Lower lobe of right lung (tissue), 2 donors: ENCODE measurements around the gene DCAF8. TPM values are rescaled to one million over a fixed set of nuclear protein-coding genes. Genes with fewer than 3 reads are reported as not detected.
"Not testable (repeated sequence)": the region's sequence is repeated elsewhere in the genome, so short reads cannot be mapped to it uniquely, and the experiment has no call there.

Experiments used
- ATAC-seq, 2 donors: fragments of 200-7000 bp; cut with Tn5 transposase; one replicate each; pipeline ENCODE4 v1.9.1; 2020 to 2022; ENCODE audit warnings: mild to moderate bottlenecking in 2 of 2, moderate library complexity in 2 of 2
- DNase-seq: peaks from one replicate; pipeline ENCODE4 v3.0.0-alpha.2; 2020
- H3K27ac ChIP-seq: fragments of 200-600 bp; one replicate; pipeline ENCODE4 v1.8.0; 2022
- H3K27me3 ChIP-seq: fragments of 200-600 bp; one replicate; pipeline ENCODE4 v1.8.0; 2022; ENCODE audit warnings: low read depth
- H3K36me3 ChIP-seq: fragments of 200-600 bp; one replicate; pipeline ENCODE4 v1.8.0; 2022; ENCODE audit warnings: mild to moderate bottlenecking
- H3K4me1 ChIP-seq: fragments of 200-600 bp; one replicate; pipeline ENCODE4 v1.8.0; 2022
- H3K4me3 ChIP-seq: fragments of 200-600 bp; one replicate; pipeline ENCODE4 v1.8.0; 2022; ENCODE audit warnings: mild to moderate bottlenecking
- H3K9me3 ChIP-seq: fragments of 200-600 bp; one replicate; pipeline ENCODE4 v1.8.0; 2022
- CTCF ChIP-seq: fragments of 200-600 bp; IDR thresholded peaks from one replicate; pipeline ENCODE4 v1.8.0; 2022; ENCODE audit warnings: antibody characterized with exemption, mild to moderate bottlenecking
- intact Hi-C: fragments of 100-400 bp; cut with DNase I; formaldehyde crosslinking; loops from one replicate; pipeline ENCODE4 v1.11.0; 2022
- total RNA-seq: library from RNA; stranded (reverse); fragmentation: NEBNext Ultra II Directional; extraction: Animal tissue kit (Norgen Biotek cat#: 25700); gene quantifications from one replicate; pipeline ENCODE4 v1.2.1, GENCODE V29; 2021
- donor health status: DM: no; HTN: yes; CAD: no; lungs with severe emphysema.

Gene DCAF8
- total RNA-seq, 1 donor from 2014 or later = 114 TPM

- ATAC-seq = no peak
- H3K27ac ChIP-seq = no peak overlapping the region
- no peaks in the 10 kb centered on the region for H3K27me3 ChIP-seq
- peaks cover 99% of the 10 kb centered on the region for H3K36me3 ChIP-seq
- H3K9me3 ChIP-seq = no peaks in the 10 kb centered on the region
- intact Hi-C loops = no loop called here
- no peaks in the 10 kb centered on the region for H3K4me1 ChIP-seq
- TF ChIP-seq CTCF = no peak
- no peak for DNase-seq
- H3K4me3 ChIP-seq = no peak overlapping the region
Measured at GRCh38 chr1:160300173-160300572, 37.8 kb upstream of the DCAF8 start.

DNA sequence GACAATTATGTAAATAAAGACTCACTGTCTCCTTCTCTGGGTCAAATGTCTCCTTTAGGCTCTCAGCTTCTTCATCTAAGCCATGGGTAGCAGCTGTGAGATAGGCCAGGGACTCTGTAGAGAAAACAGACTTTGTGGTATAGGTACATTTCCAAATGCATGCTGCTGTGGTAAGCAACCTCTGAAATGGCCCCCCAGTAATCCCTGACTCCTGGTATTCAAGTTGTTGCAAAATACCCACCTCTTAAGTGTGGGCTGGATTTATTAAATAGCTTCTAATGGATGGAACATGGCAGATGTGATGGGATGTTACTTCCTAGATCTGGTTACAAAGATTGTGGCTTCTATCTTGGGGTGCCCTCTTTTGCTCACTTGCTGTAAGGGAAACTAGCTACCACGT is 33.7 kb upstream of the DCAF8 start:
- intact Hi-C loops = no loop called here
- no peaks in the 10 kb centered on the region for H3K4me1 ChIP-seq
- no peaks in the 10 kb centered on the region for H3K9me3 ChIP-seq
- no peak overlapping the region for H3K27ac ChIP-seq
- ATAC-seq (no peak), DNase-seq (no peak)
- no peak overlapping the region for H3K4me3 ChIP-seq
- no peaks in the 10 kb centered on the region for H3K27me3 ChIP-seq
- no peak for TF ChIP-seq CTCF
- peaks cover 100% of the 10 kb centered on the region for H3K36me3 ChIP-seq

DNA sequence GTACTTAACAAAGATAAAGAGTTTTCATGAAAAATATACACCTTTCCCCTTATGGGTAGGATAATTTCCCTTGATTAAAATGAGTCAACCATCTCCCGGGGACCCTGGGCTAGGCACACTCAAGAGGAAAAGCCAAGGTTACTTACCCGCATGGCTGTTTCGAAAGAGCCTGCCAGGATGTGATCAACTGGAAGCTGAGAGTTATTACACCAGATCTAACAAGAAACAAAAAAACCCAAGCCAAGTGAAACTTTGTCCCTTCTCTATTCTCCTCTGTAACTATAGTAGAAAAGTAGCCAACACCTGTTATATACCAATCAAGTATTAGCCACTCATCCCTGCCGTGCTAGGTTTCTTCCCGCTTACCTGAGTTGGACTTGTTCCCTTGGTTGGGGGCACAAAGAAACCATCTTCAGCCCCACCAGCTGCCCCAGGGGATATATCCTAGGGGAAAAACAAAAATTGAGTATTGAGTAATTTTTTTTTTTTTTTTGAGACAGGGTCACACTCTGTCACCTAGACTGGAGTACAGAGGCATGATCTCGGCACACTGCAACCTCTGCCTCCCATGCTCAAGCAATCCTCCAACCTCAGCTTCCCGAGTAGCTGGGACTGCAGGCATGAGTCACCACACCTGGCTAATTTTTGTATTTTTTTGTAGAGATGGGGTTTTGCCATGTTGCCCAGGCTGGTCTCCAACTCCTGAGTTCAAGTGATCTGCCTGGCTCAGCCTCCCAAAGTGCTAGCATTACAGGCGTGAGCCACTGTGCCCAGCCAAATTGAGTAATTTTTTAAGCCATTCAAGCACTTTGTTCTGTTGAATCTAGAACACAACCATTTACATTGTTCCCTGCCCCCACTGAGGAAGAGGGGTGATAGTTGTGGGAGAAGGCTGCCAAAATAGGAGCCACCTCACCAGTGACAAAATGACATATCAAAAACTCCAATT is 30.9 kb upstream of the DCAF8 start:
- Histone ChIP-seq H3K27ac (no peak overlapping the region), H3K9me3 (no peaks in the 10 kb centered on the region), H3K36me3 (peaks cover 99% of the 10 kb centered on the region), H3K4me1 (no peaks in the 10 kb centered on the region), H3K27me3 (no peaks in the 10 kb centered on the region), H3K4me3 (no peak overlapping the region)
- intact Hi-C loops = no loop called here
- DNase-seq (no peak), ATAC-seq (no peak)
- no peak for TF ChIP-seq CTCF

- Histone ChIP-seq H3K9me3 (no peaks in the 10 kb centered on the region), H3K4me1 (no peaks in the 10 kb centered on the region), H3K36me3 (peaks cover 81% of the 10 kb centered on the region), H3K27me3 (no peaks in the 10 kb centered on the region), H3K4me3 (no peak overlapping the region), H3K27ac (no peak overlapping the region)
- DNase-seq (peak; percentile 64), ATAC-seq (peak; percentile 91 to 92)
- TF ChIP-seq CTCF = peak; percentile 78
- intact Hi-C loops = no loop called here
Measured at GRCh38 chr1:160291248-160292220, 29.2 kb upstream of the DCAF8 start.

GRCh38 chr1:160287769-160288168 is 25.4 kb upstream of the DCAF8 start:
- peaks cover 46% of the 10 kb centered on the region for H3K36me3 ChIP-seq
- ATAC-seq, intact Hi-C loops, DNase-seq, H3K9me3 ChIP-seq, H3K27ac ChIP-seq, H3K27me3 ChIP-seq, H3K4me3 ChIP-seq: not testable (repeated sequence)
- peaks cover 21% of the 10 kb centered on the region for H3K4me1 ChIP-seq
